CD8-positive, alpha-beta memory T cell (primary cell): ENCODE results near the gene CAMKMT. TPM values are rescaled to one million over a fixed set of nuclear protein-coding genes. Genes with fewer than 3 reads are reported as not detected.

Experiments
- CTCF ChIA-PET: fragments of 350-600 bp; sonication (Branson Sonifier 250); formaldehyde crosslinking; loops from one replicate; lab custom pipeline; 2021; ENCODE audit warnings: antibody characterized with exemption; lab: Charles Lee
- POLR2A ChIA-PET: fragments of 350-600 bp; sonication (Branson Sonifier 250); formaldehyde crosslinking; loops from one replicate; lab custom pipeline; 2021; ENCODE audit warnings: antibody characterized with exemption; lab: Charles Lee
- DNase-seq, 5 donors: peaks; one replicate each; pipeline versions ENCODE4 v3.0.0 to v3.0.0-alpha.2; 2020 to 2022; ENCODE audit warnings: mixed read lengths in 1 of 5
- H3K27ac ChIP-seq: one replicate; pipeline ENCODE4 v1.7.0; 2013; ENCODE audit warnings: low read depth, mild to moderate bottlenecking, low read length, moderate library complexity
- H3K27me3 ChIP-seq: 2 replicates; pipeline ENCODE4 v1.7.0; 2013; ENCODE audit warnings: low read length, mild to moderate bottlenecking; ENCODE audit not compliant: insufficient read depth, poor library complexity, severe bottlenecking
- H3K36me3 ChIP-seq: 2 replicates; pipeline ENCODE4 v1.7.0; 2013; ENCODE audit warnings: mild to moderate bottlenecking, low read length, moderate library complexity; ENCODE audit not compliant: insufficient read depth
- H3K4me1 ChIP-seq: 2 replicates; pipeline ENCODE4 v1.7.0; 2013; ENCODE audit warnings: mild to moderate bottlenecking, low read length, moderate library complexity; ENCODE audit not compliant: insufficient read depth
- H3K4me3 ChIP-seq: 2 replicates; pipeline ENCODE4 v1.7.0; 2013; ENCODE audit warnings: mild to moderate bottlenecking, low read length
- H3K9me3 ChIP-seq: 2 replicates; pipeline ENCODE4 v1.7.0; 2013; ENCODE audit warnings: mild to moderate bottlenecking, low read length
- H3K27ac Mint-ChIP-seq, 8 donors: one replicate each; pipeline ENCODE4 v1.8.0; 2020 to 2021; ENCODE audit warnings: mixed read lengths in 8 of 8, mild to moderate bottlenecking in 6 of 8, inconsistent platforms in 3 of 8, moderate library complexity in 3 of 8
- H3K27me3 Mint-ChIP-seq, 2 donors: one replicate each; pipeline ENCODE4 v1.8.0; 2020 to 2021; ENCODE audit warnings: mixed read lengths in 2 of 2, mild to moderate bottlenecking in 1 of 2, moderate library complexity in 1 of 2
- H3K36me3 Mint-ChIP-seq, 3 donors: one replicate each; pipeline ENCODE4 v1.8.0; 2020 to 2021; ENCODE audit warnings: mixed read lengths in 3 of 3, inconsistent platforms in 1 of 3, mild to moderate bottlenecking in 1 of 3
- H3K4me1 Mint-ChIP-seq, 3 donors: one replicate each; pipeline ENCODE4 v1.8.0; 2020 to 2021; ENCODE audit warnings: mixed read lengths in 3 of 3, inconsistent platforms in 1 of 3, mild to moderate bottlenecking in 1 of 3
- H3K4me3 Mint-ChIP-seq, 7 donors: one replicate each; pipeline ENCODE4 v1.8.0; 2020 to 2021; ENCODE audit warnings: mixed read lengths in 7 of 7, mild to moderate bottlenecking in 6 of 7, moderate library complexity in 4 of 7, inconsistent platforms in 2 of 7
- H3K9me3 Mint-ChIP-seq, 5 donors: one replicate each; pipeline ENCODE4 v1.8.0; 2020 to 2022; ENCODE audit warnings: mixed read lengths in 5 of 5, mild to moderate bottlenecking in 3 of 5, moderate library complexity in 2 of 5, inconsistent platforms in 1 of 5
- polyA plus RNA-seq: library from polyadenylated mRNA; unstranded; fragments of 300-500 nt; fragmentation: Illumina TruSeq; gene quantifications from one replicate; pipeline ENCODE4 v1.2.3, GENCODE V29; 2021
- total RNA-seq, 2 experiments: library from RNA; stranded (reverse); gene quantifications; one replicate each; pipeline ENCODE4 v1.2.3, GENCODE V29; 2021

The CAMKMT gene
- total and polyA plus RNA-seq, 3 experiments from 2014 or later = 11.4 to 14.0 (median 11.7) TPM

GRCh38 chr2:44767691-44768090 is 405.9 kb downstream of the CAMKMT start:
- Mint-ChIP-seq H3K9me3 (no peaks in the 10 kb centered on the region), H3K4me3 (peak overlapping the region in 1 of 7 donors; percentile 20), H3K27ac (no peak overlapping the region), H3K36me3 (peaks cover 7 to 9% (median 9%) of the 10 kb centered on the region in 3 donors), H3K27me3 (peaks cover 2 to 4% of the 10 kb centered on the region in 2 donors), H3K4me1 (no peaks in the 10 kb centered on the region)
- ChIA-PET POLR2A (no interaction called here), CTCF (no interaction called here)
- H3K27me3 ChIP-seq = no peaks in the 10 kb centered on the region
- H3K27ac ChIP-seq = no peak overlapping the region
- H3K36me3 ChIP-seq = no peaks in the 10 kb centered on the region
- no peak for DNase-seq
- no peaks in the 10 kb centered on the region for H3K4me1 ChIP-seq
- no peak overlapping the region for H3K4me3 ChIP-seq
- H3K9me3 ChIP-seq = no peaks in the 10 kb centered on the region

- H3K4me1 Mint-ChIP-seq = no peaks in the 10 kb centered on the region
- CTCF ChIA-PET = no interaction called here
- no peaks in the 10 kb centered on the region for H3K4me1 ChIP-seq
- peaks cover 7 to 12% (median 9%) of the 10 kb centered on the region in 3 donors for H3K36me3 Mint-ChIP-seq
- peaks cover 2 to 4% of the 10 kb centered on the region in 2 donors for H3K27me3 Mint-ChIP-seq
- no peak for DNase-seq
- H3K9me3 ChIP-seq = no peaks in the 10 kb centered on the region
- H3K27ac Mint-ChIP-seq = no peak overlapping the region
- H3K27ac ChIP-seq = no peak overlapping the region
- no peaks in the 10 kb centered on the region for H3K36me3 ChIP-seq
- no peaks in the 10 kb centered on the region for H3K9me3 Mint-ChIP-seq
- POLR2A ChIA-PET = no interaction called here
- no peak overlapping the region for H3K4me3 Mint-ChIP-seq
- no peaks in the 10 kb centered on the region for H3K27me3 ChIP-seq
- H3K4me3 ChIP-seq = no peak overlapping the region
Observed at GRCh38 chr2:44768438-44769236, 406.9 kb downstream of the CAMKMT start.

GRCh38 chr2:44769349-44770011 is 407.7 kb downstream of the CAMKMT start:
- no peak overlapping the region for H3K27ac Mint-ChIP-seq
- Histone ChIP-seq H3K36me3 (no peaks in the 10 kb centered on the region), H3K4me1 (no peaks in the 10 kb centered on the region), H3K9me3 (no peaks in the 10 kb centered on the region), H3K27ac (no peak overlapping the region), H3K27me3 (no peaks in the 10 kb centered on the region), H3K4me3 (no peak overlapping the region)
- H3K4me3 Mint-ChIP-seq = no peak overlapping the region
- no peaks in the 10 kb centered on the region for H3K9me3 Mint-ChIP-seq
- H3K27me3 Mint-ChIP-seq = peaks cover 2 to 4% of the 10 kb centered on the region in 2 donors
- peaks cover 7 to 10% (median 9%) of the 10 kb centered on the region in 3 donors for H3K36me3 Mint-ChIP-seq
- ChIA-PET CTCF (no interaction called here), POLR2A (no interaction called here)
- no peaks in the 10 kb centered on the region for H3K4me1 Mint-ChIP-seq
- DNase-seq = no peak

- Mint-ChIP-seq H3K9me3 (no peaks in the 10 kb centered on the region), H3K36me3 (peaks cover 7 to 10% (median 9%) of the 10 kb centered on the region in 3 donors)
- CTCF ChIA-PET = no interaction called here
Observed at GRCh38 chr2:44770221-44771195, 408.8 kb downstream of the CAMKMT start.

GRCh38 chr2:44771522-44771921 is 409.8 kb downstream of the CAMKMT start:
- H3K36me3 ChIP-seq = no peaks in the 10 kb centered on the region
- CTCF ChIA-PET = no interaction called here

More at GRCh38 chr2:44770221-44771195, 408.8 kb downstream of the CAMKMT start:
- Histone ChIP-seq H3K9me3 (no peaks in the 10 kb centered on the region), H3K27me3 (no peaks in the 10 kb centered on the region), H3K36me3 (no peaks in the 10 kb centered on the region), H3K27ac (no peak overlapping the region), H3K4me3 (no peak overlapping the region), H3K4me1 (no peaks in the 10 kb centered on the region)
- POLR2A ChIA-PET = no interaction called here
- Mint-ChIP-seq H3K27ac (no peak overlapping the region), H3K4me1 (no peaks in the 10 kb centered on the region), H3K4me3 (no peak overlapping the region), H3K27me3 (peaks cover 2 to 4% of the 10 kb centered on the region in 2 donors)
- no peak for DNase-seq

GRCh38 chr2:44772131-44772530 is 410.4 kb downstream of the CAMKMT start:
- peaks cover 0 to 8% (median 5%) of the 10 kb centered on the region in 3 donors for H3K36me3 Mint-ChIP-seq
- no peak overlapping the region for H3K4me3 Mint-ChIP-seq
- Histone ChIP-seq H3K4me3 (no peak overlapping the region), H3K27me3 (no peaks in the 10 kb centered on the region), H3K4me1 (no peaks in the 10 kb centered on the region), H3K9me3 (no peaks in the 10 kb centered on the region), H3K27ac (no peak overlapping the region), H3K36me3 (no peaks in the 10 kb centered on the region)
- H3K9me3 Mint-ChIP-seq = no peaks in the 10 kb centered on the region
- ChIA-PET POLR2A (no interaction called here), CTCF (no interaction called here)
- no peaks in the 10 kb centered on the region for H3K4me1 Mint-ChIP-seq
- no peak for DNase-seq
- peak overlapping the region in 1 of 8 donors; percentile 35 for H3K27ac Mint-ChIP-seq
- H3K27me3 Mint-ChIP-seq = peaks cover 0 to 2% of the 10 kb centered on the region in 2 donors

More at GRCh38 chr2:44771522-44771921, 409.8 kb downstream of the CAMKMT start:
- no peaks in the 10 kb centered on the region for H3K9me3 Mint-ChIP-seq
- H3K4me1 ChIP-seq = no peaks in the 10 kb centered on the region
- no peak overlapping the region for H3K4me3 ChIP-seq
- no peak overlapping the region for H3K27ac ChIP-seq
- POLR2A ChIA-PET = no interaction called here
- no peaks in the 10 kb centered on the region for H3K4me1 Mint-ChIP-seq
- no peaks in the 10 kb centered on the region for H3K9me3 ChIP-seq
- no peak overlapping the region for H3K4me3 Mint-ChIP-seq
- no peak for DNase-seq
- H3K27ac Mint-ChIP-seq = no peak overlapping the region
- H3K27me3 ChIP-seq = no peaks in the 10 kb centered on the region
- peaks cover 5 to 9% (median 7%) of the 10 kb centered on the region in 3 donors for H3K36me3 Mint-ChIP-seq
- peaks cover 2 to 4% of the 10 kb centered on the region in 2 donors for H3K27me3 Mint-ChIP-seq

- peaks cover 0 to 6% (median 2%) of the 10 kb centered on the region in 3 donors for H3K4me1 Mint-ChIP-seq
- DNase-seq = no peak
- H3K9me3 ChIP-seq = no peaks in the 10 kb centered on the region
- H3K27ac Mint-ChIP-seq = no peak overlapping the region
- peaks cover 0 to 8% (median 5%) of the 10 kb centered on the region in 3 donors for H3K36me3 Mint-ChIP-seq
- CTCF ChIA-PET = no interaction called here
- no peaks in the 10 kb centered on the region for H3K27me3 ChIP-seq
- H3K27ac ChIP-seq = no peak overlapping the region
- peaks cover 0 to 2% of the 10 kb centered on the region in 2 donors for H3K27me3 Mint-ChIP-seq
- H3K9me3 Mint-ChIP-seq = no peaks in the 10 kb centered on the region
- no peak overlapping the region for H3K4me3 ChIP-seq
- no peaks in the 10 kb centered on the region for H3K4me1 ChIP-seq
- no peak overlapping the region for H3K4me3 Mint-ChIP-seq
- POLR2A ChIA-PET = no interaction called here
- no peaks in the 10 kb centered on the region for H3K36me3 ChIP-seq
Observed at GRCh38 chr2:44772669-44773378, 411.1 kb downstream of the CAMKMT start.
